ENCODE data around the gene TBC1D2B.
"Not testable (repeated sequence)": the region's sequence is repeated elsewhere in the genome, so short reads cannot be mapped to it uniquely, and the experiment has no call there.

The TBC1D2B gene

GRCh38 chr15:77989296-77990143 lies 88.0 kb downstream of the TBC1D2B start:
- Histone ChIP-seq H3K4me1 (no peaks in the 10 kb centered on the region), H3K36me3 (replicated peaks) (no peaks in the 10 kb centered on the region), H3K9me3 (no peaks in the 10 kb centered on the region), H3K4me3 (no peak overlapping the region), H3K27me3 (ENCODE audit: low read depth) (no peaks in the 10 kb centered on the region)
- in situ Hi-C loops (cut with MboI; ENCODE audit: low sequenced_read_pairs) = no loop called here
- DNase-seq (ENCODE audit: low spot score in 2 of 2) = peak in 1 of 2 experiments; percentile 1

- in situ Hi-C loops (cut with MboI; ENCODE audit: low sequenced_read_pairs) = no loop called here
Measured at GRCh38 chr15:77988347-77989295, 88.9 kb downstream of the TBC1D2B start.

GRCh38 chr15:77987765-77988136 lies 89.8 kb downstream of the TBC1D2B start:
- H3K36me3 ChIP-seq (replicated peaks); DNase-seq (ENCODE audit: low spot score in 2 of 2); H3K4me1 ChIP-seq; H3K27me3 ChIP-seq (ENCODE audit: low read depth); H3K9me3 ChIP-seq; in situ Hi-C loops (cut with MboI; ENCODE audit: low sequenced_read_pairs); H3K4me3 ChIP-seq: not testable (repeated sequence)

More at GRCh38 chr15:77988347-77989295, 88.9 kb downstream of the TBC1D2B start:
- peak in 1 of 2 experiments; percentile 18 for DNase-seq (ENCODE audit: low spot score in 2 of 2)
- Histone ChIP-seq H3K36me3 (replicated peaks) (no peaks in the 10 kb centered on the region), H3K4me1 (no peaks in the 10 kb centered on the region), H3K9me3 (no peaks in the 10 kb centered on the region), H3K4me3 (no peak overlapping the region), H3K27me3 (ENCODE audit: low read depth) (no peaks in the 10 kb centered on the region)

GRCh38 chr15:77986891-77987764 lies 90.4 kb downstream of the TBC1D2B start:
- DNase-seq (ENCODE audit: low spot score in 2 of 2) = peak in 1 of 2 experiments; percentile 24
- in situ Hi-C loops (cut with MboI; ENCODE audit: low sequenced_read_pairs) = no loop called here

GRCh38 chr15:77985931-77986480 lies 91.5 kb downstream of the TBC1D2B start:
- Histone ChIP-seq H3K36me3 (replicated peaks) (no peaks in the 10 kb centered on the region), H3K4me3 (no peak overlapping the region), H3K4me1 (no peaks in the 10 kb centered on the region), H3K27me3 (ENCODE audit: low read depth) (peaks cover 3% of the 10 kb centered on the region; the same call in 1 of the 2 replicates), H3K9me3 (no peaks in the 10 kb centered on the region)
- peak in 1 of 2 experiments; percentile 11 for DNase-seq (ENCODE audit: low spot score in 2 of 2)
- in situ Hi-C loops (cut with MboI; ENCODE audit: low sequenced_read_pairs) = no loop called here

More at GRCh38 chr15:77986891-77987764, 90.4 kb downstream of the TBC1D2B start:
- no peaks in the 10 kb centered on the region for H3K36me3 ChIP-seq (replicated peaks)
- no peaks in the 10 kb centered on the region for H3K4me1 ChIP-seq
- peaks cover 3% of the 10 kb centered on the region; the same call in 1 of the 2 replicates for H3K27me3 ChIP-seq (ENCODE audit: low read depth)
- H3K4me3 ChIP-seq = no peak overlapping the region
- H3K9me3 ChIP-seq = no peaks in the 10 kb centered on the region

- DNase-seq (ENCODE audit: low spot score in 2 of 2) = no peak
Measured at GRCh38 chr15:77985031-77985930, 92.2 kb downstream of the TBC1D2B start.

GRCh38 chr15:77984446-77984861 lies 93.1 kb downstream of the TBC1D2B start:
- DNase-seq (ENCODE audit: low spot score in 2 of 2) = no peak
- in situ Hi-C loops (cut with MboI; ENCODE audit: low sequenced_read_pairs) = no loop called here
- Histone ChIP-seq H3K9me3 (no peaks in the 10 kb centered on the region), H3K4me1 (no peaks in the 10 kb centered on the region), H3K4me3 (no peak overlapping the region), H3K36me3 (replicated peaks) (no peaks in the 10 kb centered on the region), H3K27me3 (ENCODE audit: low read depth) (peaks cover 3% of the 10 kb centered on the region; the same call in 1 of the 2 replicates)

More at GRCh38 chr15:77985031-77985930, 92.2 kb downstream of the TBC1D2B start:
- Histone ChIP-seq H3K4me3 (no peak overlapping the region), H3K27me3 (ENCODE audit: low read depth) (peaks cover 3% of the 10 kb centered on the region; the same call in 1 of the 2 replicates), H3K36me3 (replicated peaks) (no peaks in the 10 kb centered on the region), H3K4me1 (no peaks in the 10 kb centered on the region), H3K9me3 (no peaks in the 10 kb centered on the region)
- in situ Hi-C loops (cut with MboI; ENCODE audit: low sequenced_read_pairs) = no loop called here

GRCh38 chr15:77983708-77984445 lies 93.6 kb downstream of the TBC1D2B start:
- Histone ChIP-seq H3K27me3 (ENCODE audit: low read depth) (peaks cover 3% of the 10 kb centered on the region; the same call in 1 of the 2 replicates), H3K9me3 (no peaks in the 10 kb centered on the region), H3K36me3 (replicated peaks) (no peaks in the 10 kb centered on the region), H3K4me1 (no peaks in the 10 kb centered on the region), H3K4me3 (no peak overlapping the region)
- in situ Hi-C loops (cut with MboI; ENCODE audit: low sequenced_read_pairs) = no loop called here
- peak in 1 of 2 experiments; percentile 48 for DNase-seq (ENCODE audit: low spot score in 2 of 2)

- in situ Hi-C loops (cut with MboI; ENCODE audit: low sequenced_read_pairs) = no loop called here
- Histone ChIP-seq H3K27me3 (ENCODE audit: low read depth) (peaks cover 3% of the 10 kb centered on the region; the same call in 1 of the 2 replicates), H3K4me1 (no peaks in the 10 kb centered on the region), H3K9me3 (no peaks in the 10 kb centered on the region), H3K36me3 (replicated peaks) (no peaks in the 10 kb centered on the region), H3K4me3 (no peak overlapping the region)
- DNase-seq (ENCODE audit: low spot score in 2 of 2) = no peak
Measured at GRCh38 chr15:77983091-77983707, 94.3 kb downstream of the TBC1D2B start.

GRCh38 chr15:77982127-77982490 lies 95.4 kb downstream of the TBC1D2B start:
- DNase-seq (ENCODE audit: low spot score in 2 of 2) = no peak
- H3K4me1 ChIP-seq = no peaks in the 10 kb centered on the region
- H3K4me3 ChIP-seq = no peak overlapping the region
- in situ Hi-C loops (cut with MboI; ENCODE audit: low sequenced_read_pairs) = no loop called here
- H3K36me3 ChIP-seq (replicated peaks) = no peaks in the 10 kb centered on the region
- peaks cover 3% of the 10 kb centered on the region; the same call in 1 of the 2 replicates for H3K27me3 ChIP-seq (ENCODE audit: low read depth)
- no peaks in the 10 kb centered on the region for H3K9me3 ChIP-seq
